Measurements from ENCODE around the gene CAST.

- TF ChIP-seq REST (IDR thresholded peaks at IDR 0.05; ENCODE audit: insufficient read depth in 1 of 2, low read depth in 2 of 2, low read length in 2 of 2): no peak
- no peak for TF ChIP-seq POLR2AphosphoS5 (IDR thresholded peaks at IDR 0.05; ENCODE audit: low read depth, low read length)
- no peak for TF ChIP-seq SIN3A (IDR thresholded peaks at IDR 0.05; ENCODE audit: borderline replicate concordance, insufficient read depth, low read length)
- TF ChIP-seq FOXP2 (optimal IDR thresholded peaks at IDR 0.05; ENCODE audit: borderline replicate concordance, extremely low read depth, extremely low read length, insufficient read depth): no peak
- no peak for TF ChIP-seq TAF1 (IDR thresholded peaks at IDR 0.05; ENCODE audit: borderline replicate concordance, insufficient read depth, low read length)
Measured at GRCh38 chr5:96683392-96683791, 21.2 kb downstream of the CAST start.

All from PFSK-1 (cell line).